Muscle of arm (tissue), 12 donors: ENCODE measurements around the gene RAB43. TPM values are rescaled to one million over a fixed set of nuclear protein-coding genes. Genes with fewer than 3 reads are reported as not detected.
"Not testable (repeated sequence)": the region's sequence is repeated elsewhere in the genome, so short reads cannot be mapped to it uniquely, and the experiment has no call there.

Experiments used
- DNase-seq: peaks from one replicate; pipeline ENCODE4 v3.0.0-alpha.2; 2013
- polyA plus RNA-seq, 12 donors: library from polyadenylated mRNA; unstranded; fragments of 120-200 nt; gene quantifications; one replicate each; pipeline ENCODE4 v1.2.1, GENCODE V29; 2013; ENCODE audit not compliant: insufficient read length in 12 of 12

The RAB43 gene
- polyA plus RNA-seq, 12 donors: 1.1 to 11.2 (median 1.9) TPM; not detected in 1

DNA sequence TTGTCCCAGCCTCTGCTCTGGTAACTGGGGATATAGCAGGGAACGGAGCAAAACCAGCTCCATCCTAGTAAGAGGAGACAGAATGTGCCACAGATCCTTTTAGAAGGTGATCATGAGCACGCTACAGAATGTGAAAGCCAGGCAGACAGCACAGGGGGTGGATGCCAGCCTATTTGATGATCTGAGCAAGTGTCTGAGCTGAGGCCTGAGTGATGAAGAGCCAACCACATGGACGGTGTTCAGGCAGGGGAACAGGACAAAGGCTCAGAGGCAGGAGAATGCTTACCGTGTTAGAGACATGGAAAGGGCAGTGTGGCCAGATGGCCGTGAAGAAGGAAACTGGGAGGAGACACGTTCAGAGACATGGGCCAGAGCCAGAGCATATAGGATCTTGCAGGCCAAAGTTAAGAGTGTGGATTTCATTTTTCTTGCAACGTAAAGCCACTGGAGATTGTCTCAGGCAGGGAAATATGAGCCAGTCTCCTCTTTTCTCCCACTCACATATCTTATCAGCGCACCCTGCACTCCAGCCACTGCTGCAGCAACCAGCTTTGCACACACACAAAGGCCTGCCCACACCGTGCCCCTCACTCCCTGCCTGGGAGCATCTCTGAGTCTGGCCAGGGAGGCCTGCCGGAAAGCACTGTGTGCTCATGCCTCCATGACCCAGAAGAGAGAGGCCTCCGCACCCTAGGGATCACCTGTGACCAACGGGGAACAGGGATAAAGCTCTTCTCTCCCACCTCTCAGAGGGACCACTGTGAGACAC, 20.1 kb downstream of the RAB43 start:
- DNase-seq: no peak

DNA sequence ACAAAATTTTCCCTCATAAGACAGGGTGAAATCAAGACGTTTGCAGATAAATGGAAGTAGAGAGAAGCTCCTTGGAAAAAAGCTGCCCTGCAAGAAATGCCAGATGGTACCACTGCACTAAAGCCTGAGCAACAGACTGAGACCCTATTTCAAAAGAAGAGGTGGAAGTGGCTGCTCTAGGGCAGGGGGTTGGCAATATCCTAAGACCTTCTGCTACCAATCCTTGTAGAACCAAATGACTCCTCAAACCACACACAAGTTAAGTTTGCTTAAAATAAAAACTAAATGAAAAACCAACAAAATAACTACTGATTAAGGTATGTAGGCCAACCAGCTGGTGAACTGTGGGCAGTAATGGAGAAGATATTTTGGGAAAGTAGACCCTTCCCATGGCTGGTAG, 21.3 kb downstream of the RAB43 start:
- no peak for DNase-seq

DNA sequence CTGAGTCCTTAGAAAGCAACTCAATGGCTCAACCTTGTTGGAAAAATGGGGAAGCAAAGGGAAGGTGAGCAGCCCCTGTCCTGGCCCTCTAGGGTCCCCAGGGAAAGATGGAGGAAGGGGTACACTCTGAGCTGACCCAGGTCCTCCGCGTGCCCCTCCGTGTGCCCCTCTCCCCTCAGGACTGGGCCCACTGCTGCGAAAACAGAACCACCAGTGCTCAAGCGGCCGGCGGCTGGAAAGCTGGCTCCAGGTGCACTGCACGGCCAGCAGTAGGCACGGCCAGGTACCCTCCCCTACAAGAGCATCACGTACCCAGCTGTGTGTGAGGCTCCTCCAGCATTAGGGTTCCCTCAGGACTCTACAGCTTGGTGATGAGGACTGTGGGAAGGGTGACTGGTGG, 26.3 kb downstream of the RAB43 start:
- no peak for DNase-seq

DNA sequence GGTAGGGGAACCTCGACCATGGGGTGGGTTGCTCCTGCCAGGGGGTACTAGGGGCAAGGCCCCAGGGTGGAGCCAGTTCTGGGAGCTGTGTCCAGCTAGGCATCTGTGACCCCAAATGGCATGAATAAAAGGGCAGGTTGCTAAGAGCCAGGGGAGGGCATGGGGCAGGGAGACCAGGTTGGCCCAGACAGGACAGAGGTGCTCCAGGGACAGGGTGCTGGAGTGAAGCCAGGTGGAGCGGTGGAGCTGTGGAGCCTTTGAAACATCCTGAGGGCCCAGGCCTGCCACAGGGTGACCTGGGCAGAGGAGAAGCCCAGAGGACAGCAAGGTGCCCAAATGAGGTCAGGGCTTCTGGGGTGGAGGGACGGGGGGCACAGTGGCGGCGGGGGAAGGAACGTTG, 33.3 kb downstream of the RAB43 start:
- not testable (repeated sequence) for DNase-seq

DNA sequence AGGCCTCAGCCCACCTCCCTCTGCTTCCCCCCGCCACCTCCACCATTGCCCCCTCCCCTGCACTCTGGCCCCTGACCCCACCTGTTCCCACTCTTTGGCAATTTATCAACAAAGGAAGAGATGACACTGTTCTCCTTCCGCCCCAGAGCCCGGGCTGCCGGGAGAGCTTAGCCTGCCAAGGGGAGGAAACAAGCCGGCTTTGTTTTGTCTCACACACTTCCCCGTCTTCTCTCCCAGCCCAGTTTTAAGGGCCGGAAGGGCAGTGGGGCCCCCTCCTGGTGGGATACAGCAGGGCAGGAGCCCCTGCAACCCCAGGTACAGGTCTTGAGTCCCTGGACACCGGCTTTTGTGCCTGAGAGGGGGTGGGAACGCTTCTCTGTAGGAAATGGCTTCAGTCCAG, 33.7 kb downstream of the RAB43 start:
- DNase-seq: peak; percentile 51

DNA sequence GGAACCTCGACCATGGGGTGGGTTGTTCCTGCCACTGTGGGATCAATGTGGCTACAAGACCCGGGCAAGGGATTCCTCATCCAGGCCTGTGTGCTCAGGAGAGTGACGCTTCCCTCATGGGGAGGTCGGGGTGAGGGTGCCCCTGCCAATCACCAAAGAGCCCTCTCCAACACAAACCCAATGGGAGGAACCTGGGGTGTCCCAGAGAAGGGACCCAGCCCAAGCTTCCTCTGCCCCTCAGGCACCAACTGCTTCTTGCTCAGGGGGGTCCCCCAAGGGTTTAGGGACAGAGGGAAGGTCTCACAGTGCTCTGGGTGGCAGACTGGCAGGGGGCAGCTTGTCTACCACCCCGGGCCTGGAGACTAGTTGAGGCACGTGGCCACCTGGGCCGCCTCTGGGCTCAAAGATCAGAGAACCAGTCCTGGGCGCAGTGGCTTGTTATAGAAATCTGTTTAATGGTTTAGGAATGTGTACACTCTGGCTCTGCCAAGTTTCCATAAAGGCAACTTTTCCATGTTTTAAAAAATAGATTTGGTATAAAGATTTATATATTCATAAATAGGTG, 34.4 kb downstream of the RAB43 start:
- DNase-seq: peak; percentile 60

DNA sequence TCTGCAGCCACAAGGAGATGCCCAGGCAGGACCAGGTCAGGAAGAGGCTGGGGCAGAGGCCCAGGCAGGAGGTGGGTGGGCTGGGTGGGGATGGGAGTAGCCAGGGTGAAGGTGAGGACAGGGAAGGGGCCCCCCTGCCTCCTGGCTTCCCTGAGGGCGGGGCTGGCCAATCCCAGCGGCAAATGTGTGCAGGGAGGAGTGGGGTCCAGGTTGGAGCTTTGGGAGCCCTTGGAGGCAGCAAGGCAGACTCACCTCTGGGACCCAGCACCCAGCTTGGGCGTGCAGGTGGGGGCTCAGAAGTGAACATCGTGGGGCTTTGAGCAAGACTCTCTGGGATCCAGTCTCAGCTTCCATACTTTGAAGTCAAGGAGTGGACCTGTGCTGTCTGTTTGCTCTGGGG, 35.8 kb downstream of the RAB43 start:
- DNase-seq: no peak

DNA sequence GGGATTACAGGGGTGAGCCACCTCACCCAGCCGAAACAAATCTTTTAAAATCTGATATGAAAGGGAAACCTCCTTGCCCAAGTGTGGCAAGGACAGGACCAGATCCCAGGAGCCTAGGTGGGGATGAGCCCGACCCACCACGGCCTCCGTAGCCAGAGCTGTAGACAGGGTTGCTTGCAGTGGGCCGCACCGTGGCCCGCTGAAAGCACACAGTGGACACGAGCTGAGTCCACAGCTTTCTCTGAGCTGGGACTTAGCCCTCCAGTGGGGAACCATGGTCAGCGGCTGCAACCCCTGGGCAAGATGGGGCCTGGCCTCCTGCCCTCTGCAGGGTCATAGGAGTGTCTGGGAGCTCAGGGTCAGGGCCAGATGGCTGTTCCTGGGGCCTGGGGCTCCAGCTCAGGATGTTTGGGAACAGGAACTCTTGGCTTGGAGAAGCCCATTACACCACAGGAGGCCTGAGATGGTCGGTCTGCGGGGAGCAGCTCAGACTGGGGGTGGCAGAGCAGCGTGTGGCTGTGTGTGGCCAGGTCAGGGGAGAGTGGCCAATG, 36.4 kb downstream of the RAB43 start:
- DNase-seq: no peak

DNA sequence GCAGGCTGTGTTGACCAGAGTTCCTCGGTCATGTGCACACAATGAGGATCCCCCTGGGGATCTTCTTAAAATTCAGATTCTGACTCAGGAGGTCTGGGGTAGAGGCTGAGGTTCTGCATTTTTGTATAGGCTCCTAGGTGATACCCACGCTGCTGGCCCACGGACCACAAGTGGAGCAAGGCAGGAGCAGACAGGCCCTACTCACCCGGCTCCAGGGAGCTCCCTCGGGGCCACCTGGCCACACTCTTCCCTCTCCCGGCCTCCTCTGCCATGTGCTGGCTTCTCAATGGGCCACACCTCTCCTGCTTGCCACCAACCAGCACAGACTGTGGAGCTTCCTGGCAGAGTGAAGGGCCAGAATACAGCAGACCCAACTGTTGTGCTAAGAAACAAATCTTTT, 37.1 kb downstream of the RAB43 start:
- no peak for DNase-seq

DNA sequence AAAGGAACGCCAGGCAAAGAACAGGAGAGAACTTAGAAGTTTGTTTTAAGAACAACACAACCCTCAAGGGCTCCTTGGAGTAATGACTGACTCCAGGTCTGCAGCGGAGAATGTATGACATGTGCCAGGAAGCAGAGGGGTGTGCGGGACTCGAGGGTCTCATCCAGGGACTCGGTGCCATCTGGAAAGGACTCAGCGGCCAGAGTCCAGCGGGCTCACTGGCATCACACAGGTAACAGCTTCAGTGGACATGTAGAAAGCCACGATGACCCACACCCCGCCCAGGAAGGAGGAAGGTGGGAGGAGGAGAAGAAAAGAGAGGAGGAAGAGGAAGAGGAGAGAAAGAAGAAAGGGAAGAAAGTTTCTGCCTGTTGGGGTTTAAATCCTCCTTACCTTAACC, 39.6 kb downstream of the RAB43 start:
- DNase-seq: no peak

DNA sequence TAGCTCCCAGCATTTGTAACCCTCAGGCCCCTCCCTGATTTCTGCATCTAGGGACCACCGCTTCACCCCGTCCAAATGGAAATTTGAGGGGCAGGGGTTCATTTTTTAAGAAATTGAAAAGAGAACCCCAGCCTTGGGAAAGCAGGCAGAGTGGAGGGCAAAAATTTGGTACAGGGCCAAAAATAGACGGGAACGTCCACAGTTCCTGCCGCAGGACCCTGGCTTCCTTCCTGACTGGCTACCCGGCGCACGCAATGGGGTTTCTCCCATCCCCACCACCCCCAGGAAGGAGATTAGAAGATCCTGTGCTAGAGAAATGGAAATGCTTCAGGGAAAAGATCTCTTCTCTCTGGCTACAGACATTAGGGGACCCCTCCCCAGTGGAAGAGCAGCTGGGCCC, 40.1 kb downstream of the RAB43 start:
- no peak for DNase-seq

DNA sequence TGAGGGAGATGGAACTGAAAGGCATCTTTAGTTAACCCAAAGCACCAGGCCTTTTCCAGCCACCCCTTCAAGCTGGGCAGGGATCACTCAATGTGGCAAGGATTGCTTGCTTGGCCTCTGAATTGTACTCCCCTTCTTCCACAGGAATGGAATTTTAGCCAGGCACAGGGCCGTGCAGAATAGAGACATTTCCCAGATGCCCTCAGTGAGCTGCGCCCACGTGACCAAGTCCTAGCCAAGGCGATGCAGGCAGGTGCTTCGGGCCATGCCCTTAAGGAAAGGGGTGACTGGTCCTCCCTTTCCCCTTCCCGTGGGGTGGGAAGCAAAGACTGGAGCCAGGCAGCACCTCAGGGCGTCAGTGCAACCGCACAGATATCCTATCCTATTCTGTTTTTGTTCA, 43.1 kb downstream of the RAB43 start:
- DNase-seq: no peak

DNA sequence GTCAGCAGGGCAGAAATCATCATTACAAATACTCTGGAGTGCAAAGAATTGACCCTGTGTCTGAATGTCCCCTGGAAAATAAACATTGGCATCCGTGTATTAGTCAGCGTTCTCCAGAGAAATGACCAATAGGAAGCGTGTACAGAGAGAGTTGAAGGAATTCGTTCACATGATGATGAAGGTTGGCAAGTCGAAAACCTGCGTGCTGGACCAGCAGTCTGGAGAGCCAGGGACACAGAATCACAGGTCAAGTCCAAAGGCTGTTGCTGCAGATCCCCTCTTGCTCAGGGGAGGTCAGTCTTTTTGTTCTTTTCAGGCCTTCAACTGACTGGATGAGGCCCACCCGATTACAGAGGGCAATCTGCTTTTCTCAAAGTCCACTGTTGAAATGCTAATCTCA, 44.4 kb downstream of the RAB43 start:
- DNase-seq: no peak

DNA sequence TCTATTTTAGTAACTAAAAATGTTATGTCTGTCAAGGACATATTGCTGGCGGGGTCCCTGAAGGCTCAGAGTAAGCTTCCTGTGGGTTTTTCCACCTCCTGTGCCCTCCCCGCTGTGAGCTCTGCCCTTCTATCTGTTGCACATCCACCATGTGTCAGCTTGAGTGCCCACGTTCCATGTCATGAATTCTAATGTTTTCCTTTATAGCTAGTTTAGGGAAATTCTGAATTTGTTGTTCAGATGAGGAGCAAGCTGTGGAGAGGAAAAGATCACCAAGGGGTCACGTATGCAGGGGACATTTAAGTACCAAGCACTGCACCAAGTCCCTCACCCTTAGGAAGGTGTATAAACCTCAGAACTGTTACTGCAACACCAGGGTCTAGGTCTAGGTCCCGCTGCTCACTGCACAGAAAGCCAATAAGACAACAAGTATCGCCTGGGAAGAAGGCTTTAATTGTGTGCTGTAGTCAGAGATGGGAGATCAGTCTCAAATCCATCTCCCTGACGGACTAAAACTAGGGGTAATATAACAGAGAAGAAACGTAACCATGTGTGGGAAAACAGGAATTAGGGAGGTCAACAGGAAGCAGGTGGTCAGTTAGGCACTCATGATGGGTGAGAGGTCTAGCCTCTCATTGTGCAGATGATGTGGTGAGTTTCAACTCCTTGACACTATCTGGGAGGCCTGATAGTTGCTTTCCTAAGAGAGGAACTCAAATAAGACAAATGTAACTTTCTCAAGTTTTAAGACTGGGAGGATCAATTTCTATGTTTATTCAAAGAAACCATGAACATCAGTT, 51.3 kb downstream of the RAB43 start:
- no peak for DNase-seq

DNA sequence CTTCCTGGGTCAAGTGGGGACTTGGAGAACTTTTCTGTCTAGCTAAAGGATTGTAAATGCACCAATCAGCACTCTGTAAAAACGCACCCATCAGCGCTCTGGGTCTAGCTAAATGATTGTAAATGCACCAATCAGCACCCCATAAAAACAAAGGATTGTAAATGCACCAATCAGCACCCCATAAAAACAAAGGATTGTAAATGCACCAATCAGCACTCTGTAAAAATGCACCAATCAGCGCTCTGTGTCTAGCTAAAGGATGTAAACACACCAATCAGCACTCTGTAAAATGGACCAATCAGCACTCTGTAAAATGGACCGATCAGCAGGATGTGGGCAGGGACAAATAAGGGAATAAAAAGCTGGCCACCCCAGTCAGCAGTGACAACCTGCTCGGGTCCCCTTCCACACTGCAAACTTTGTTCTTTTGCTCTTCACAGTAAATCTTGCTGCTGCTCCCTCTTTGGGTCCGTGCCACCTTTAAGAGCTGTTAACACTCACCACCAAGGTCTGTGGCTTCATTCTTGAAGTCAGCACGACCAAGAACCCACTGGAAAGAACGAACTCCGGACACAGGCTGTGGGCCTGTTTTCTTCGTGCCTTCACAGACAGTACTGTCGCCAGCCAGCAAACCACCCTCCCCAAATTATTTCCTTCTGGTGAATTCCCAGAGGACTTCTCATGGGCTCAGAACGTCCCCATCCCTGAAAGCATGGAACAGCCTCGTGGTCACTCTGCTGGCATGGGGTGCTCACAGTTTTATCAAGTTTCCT, 52.1 kb downstream of the RAB43 start:
- DNase-seq: not testable (repeated sequence)

DNA sequence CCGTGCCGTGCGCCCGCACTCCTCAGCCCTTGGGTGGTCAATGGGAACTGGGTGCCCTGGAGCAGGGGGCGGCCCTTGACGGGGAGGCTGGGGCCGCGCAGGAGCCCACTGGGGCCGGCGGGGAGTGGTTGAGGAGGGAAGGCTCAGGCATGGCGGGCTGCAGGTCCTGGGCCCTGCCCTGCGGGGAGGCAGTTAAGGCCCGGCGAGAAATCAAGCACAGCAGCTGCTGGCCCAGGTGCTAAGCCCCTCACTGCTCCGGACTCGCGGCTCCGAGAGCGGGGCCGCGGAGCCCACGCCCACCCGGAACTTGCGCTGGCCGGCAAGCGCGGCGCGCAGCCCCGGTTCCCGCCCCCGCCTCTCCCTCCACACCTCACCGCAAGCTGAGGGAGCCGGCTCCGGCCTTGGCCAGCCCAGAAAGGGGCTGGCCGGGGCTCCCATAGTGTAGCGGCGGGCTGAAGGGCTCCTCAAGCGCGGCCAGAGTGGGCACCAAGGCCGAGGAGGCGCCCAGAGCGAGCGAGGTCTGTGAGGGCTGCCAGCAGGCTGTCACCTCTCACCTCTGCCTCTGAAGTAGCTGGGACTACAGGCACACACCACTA, 53.2 kb downstream of the RAB43 start:
- DNase-seq: no peak

DNA sequence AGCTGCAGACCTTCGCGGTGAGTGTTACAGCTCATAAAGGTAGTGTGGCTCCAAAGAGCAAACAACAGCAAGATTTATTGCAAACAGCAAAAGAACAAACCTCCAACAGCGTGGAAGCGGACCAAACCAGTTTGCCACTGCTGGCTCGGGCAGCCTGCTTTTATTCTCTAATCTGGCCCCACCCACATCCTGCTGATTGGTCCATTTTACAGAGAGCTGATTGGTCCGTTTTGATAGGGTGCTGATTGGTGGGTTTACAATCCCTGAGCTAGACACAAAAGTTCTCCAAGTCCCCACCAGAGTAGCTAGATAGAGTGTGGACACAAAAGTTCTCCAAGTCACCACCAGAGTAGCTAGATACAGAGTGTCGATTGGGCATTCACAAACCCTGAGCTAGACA, 53.9 kb downstream of the RAB43 start:
- DNase-seq: not testable (repeated sequence)

DNA sequence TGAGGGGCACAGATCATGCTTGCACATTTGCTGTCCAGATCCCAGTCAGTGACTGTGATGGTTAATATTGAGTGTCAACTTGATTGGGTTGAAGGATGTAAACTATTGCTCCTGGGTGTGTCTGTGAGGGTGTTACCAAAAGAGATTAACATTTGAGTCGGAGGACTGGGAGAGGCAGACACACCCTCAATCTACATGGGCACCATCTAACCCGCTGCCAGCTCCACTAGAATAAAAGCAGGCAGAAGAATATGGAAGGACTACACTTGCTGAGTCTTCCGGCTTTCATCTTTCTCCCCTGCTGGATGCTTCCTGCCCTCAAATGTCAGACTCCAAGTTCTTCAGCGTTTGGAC, 55.9 kb downstream of the RAB43 start:
- DNase-seq: no peak

DNA sequence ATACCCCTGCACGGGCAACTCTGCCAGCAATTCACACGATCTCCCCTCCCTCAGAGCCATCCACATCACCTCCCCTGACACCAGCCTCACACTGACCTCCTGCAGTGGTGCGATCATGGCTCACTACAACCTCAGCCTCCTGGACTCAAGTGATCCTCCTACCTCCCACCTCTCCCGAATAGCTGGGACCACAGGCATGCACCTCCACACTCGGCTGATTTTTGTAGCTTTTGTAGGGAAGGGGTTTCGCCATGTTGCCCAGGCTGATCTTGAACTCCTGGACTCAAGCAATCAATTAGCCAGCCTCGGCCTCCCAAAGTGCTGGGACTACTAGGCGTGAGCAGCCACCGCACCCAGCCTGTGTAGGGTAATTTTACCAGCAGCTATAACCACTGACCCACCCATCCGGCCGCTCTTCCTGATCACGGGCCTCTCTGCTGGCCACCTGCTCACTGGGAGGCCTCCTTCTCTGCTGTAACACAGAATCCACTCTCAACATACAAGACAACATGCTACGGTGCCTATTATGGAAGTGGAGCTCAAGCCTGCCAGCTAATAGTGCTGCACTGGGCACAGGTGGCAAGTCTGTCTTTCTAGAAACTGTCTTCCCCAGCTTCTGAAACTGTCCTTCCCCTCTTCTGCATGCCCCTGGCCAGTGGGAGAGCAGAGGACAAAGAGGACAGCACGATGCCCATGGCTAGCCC, 56.4 kb downstream of the RAB43 start:
- DNase-seq: no peak

DNA sequence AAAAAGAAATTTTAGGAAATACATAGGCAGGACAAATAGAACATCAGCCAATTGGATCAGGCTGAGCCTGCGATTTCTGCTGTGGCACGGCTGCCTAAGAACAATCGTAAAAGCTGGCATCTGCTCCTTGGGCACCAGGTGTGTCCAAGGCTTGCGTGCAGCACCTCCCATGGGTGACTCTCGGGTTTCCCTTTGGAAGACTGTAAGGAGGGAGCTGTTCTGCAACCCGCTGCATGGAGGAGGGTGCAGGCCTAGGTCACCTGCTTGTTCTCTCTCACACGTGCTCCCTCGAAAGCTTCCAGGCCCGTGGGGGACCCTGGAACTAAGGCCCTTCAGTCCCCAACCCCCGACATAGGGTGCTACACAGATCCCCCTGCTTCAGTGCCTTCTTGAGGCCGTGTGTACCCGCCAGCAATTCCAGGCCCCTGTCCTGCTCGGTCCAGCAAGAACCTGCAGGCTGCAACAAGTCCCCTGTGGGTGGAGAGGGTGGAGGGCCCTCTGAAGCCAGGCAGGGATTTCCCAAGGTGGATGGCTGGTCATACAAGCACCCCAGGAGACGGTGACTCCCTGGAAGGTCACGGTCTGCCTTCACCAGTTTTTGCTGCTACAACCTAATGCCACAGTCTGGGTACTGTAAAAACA, 57.6 kb downstream of the RAB43 start:
- no peak for DNase-seq
